ENCODE measurements around the gene NRXN2. TPM values are rescaled to one million over a fixed set of nuclear protein-coding genes. Genes with fewer than 3 reads are reported as not detected.

Gene NRXN2
- total RNA-seq, 1 donor from 2014 or later = 9.8 TPM

DNA sequence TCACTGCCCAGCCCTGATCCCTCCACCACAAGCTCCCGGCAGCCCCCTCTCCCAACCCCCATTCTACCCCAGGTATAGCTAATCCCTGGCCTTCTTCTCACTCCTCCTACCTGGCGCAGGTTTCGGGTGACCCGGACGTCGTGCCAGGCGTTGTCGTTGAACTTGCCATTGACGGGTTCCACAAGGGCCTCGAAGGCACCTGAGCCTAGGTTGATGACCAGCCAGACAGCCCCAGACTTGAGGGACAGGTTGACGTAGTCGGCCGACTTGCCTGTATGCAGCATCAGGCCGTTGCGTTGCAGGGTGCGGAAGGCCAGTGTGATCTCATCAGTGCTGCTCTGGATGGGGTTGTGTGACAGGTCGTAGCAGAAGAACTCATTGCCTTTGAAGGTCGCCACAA lies 37.5 kb downstream of the NRXN2 start:
- Mint-ChIP-seq H3K4me1 (peaks cover 2% of the 10 kb centered on the region), H3K9me3 (no peaks in the 10 kb centered on the region), H3K27ac (no peak overlapping the region), H3K27me3 (ENCODE audit: low read depth) (peaks cover 50% of the 10 kb centered on the region), H3K4me3 (no peak overlapping the region), H3K36me3 (no peaks in the 10 kb centered on the region)
- TF ChIP-seq, protein P1, sequence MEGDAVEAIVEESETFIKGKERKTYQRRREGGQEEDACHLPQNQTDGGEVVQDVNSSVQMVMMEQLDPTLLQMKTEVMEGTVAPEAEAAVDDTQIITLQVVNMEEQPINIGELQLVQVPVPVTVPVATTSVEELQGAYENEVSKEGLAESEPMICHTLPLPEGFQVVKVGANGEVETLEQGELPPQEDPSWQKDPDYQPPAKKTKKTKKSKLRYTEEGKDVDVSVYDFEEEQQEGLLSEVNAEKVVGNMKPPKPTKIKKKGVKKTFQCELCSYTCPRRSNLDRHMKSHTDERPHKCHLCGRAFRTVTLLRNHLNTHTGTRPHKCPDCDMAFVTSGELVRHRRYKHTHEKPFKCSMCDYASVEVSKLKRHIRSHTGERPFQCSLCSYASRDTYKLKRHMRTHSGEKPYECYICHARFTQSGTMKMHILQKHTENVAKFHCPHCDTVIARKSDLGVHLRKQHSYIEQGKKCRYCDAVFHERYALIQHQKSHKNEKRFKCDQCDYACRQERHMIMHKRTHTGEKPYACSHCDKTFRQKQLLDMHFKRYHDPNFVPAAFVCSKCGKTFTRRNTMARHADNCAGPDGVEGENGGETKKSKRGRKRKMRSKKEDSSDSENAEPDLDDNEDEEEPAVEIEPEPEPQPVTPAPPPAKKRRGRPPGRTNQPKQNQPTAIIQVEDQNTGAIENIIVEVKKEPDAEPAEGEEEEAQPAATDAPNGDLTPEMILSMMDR (IDR thresholded peaks at IDR 0.05; ENCODE audit: unreplicated experiment) = no peak
- no peak for DNase-seq (ENCODE audit: low spot score in 2 of 2, unreplicated experiment in 2 of 2)

DNA sequence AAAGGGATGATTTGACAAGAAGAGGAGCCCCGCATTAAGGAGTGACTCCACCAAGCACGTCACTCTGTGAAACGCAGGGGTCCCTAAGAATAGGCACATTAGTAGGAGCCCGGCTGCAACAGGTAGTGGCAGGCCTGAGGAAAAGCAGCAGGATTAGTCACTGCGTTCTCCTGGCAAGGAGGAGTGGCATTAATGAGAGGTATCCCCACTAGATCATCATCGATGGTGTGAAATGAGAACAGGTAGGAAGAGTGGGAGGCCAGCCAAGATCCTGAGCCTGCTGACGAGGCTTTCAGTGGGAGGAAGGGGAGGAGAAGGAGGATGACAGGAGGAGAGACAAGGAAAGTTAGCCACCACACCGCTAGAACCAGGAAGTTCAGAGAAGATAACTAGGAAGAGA lies 38.6 kb downstream of the NRXN2 start:
- Mint-ChIP-seq H3K4me1 (peaks cover 2% of the 10 kb centered on the region), H3K36me3 (no peaks in the 10 kb centered on the region), H3K27me3 (ENCODE audit: low read depth) (peaks cover 58% of the 10 kb centered on the region), H3K9me3 (no peaks in the 10 kb centered on the region), H3K27ac (no peak overlapping the region), H3K4me3 (no peak overlapping the region)
- TF ChIP-seq, protein P1 (IDR thresholded peaks at IDR 0.05; ENCODE audit: unreplicated experiment) = no peak
- DNase-seq (ENCODE audit: low spot score in 2 of 2, unreplicated experiment in 2 of 2) = no peak

DNA sequence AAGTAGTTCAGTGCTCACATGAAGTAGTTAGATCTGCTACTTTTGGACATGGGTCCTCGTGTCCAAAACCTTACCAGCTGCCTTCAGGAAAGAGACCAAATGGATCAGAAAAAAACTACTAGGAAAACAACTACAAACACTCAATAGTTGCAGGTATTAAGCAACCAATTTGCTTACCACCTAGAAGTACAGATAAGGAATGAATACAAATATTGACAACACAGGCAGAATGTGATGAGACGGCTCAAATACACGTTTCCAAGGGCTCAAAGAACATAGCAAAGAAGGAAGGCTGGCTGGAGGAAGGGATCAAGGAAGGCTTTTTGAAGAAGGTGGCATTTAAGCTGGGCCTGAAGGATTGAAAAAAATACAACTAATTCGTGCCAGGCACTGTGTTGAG lies 41.8 kb downstream of the NRXN2 start:
- H3K36me3 Mint-ChIP-seq = no peaks in the 10 kb centered on the region
- no peak overlapping the region for H3K27ac Mint-ChIP-seq
- TF ChIP-seq, protein P1 (IDR thresholded peaks at IDR 0.05; ENCODE audit: unreplicated experiment) = no peak
- H3K4me1 Mint-ChIP-seq = no peaks in the 10 kb centered on the region
- no peaks in the 10 kb centered on the region for H3K9me3 Mint-ChIP-seq
- peaks cover 88% of the 10 kb centered on the region for H3K27me3 Mint-ChIP-seq (ENCODE audit: low read depth)
- no peak overlapping the region for H3K4me3 Mint-ChIP-seq
- no peak for DNase-seq (ENCODE audit: low spot score in 2 of 2, unreplicated experiment in 2 of 2)

DNA sequence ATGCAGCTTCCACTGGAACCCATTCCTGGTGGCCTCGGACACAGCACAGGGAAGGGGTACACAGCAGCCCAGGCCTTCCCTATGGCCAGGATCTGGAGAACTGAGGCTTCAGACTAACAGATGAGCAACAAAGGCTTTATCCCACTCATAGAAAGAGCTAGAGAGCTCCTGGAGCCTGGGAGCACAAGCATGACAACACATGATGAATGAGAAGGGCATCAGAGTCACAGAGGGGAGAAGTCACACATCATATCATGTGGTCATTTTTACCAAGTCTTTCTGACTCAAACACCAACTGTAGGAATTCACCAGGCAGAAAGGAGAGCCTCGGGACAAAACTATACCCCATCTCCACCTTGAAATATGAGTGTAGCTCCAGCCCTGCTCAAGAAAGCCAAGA lies 43.2 kb downstream of the NRXN2 start:
- Mint-ChIP-seq H3K36me3 (no peaks in the 10 kb centered on the region), H3K4me3 (no peak overlapping the region), H3K9me3 (no peaks in the 10 kb centered on the region), H3K27me3 (ENCODE audit: low read depth) (peaks cover 89% of the 10 kb centered on the region), H3K27ac (no peak overlapping the region), H3K4me1 (no peaks in the 10 kb centered on the region)
- TF ChIP-seq, protein P1 (IDR thresholded peaks at IDR 0.05; ENCODE audit: unreplicated experiment) = no peak
- DNase-seq (ENCODE audit: low spot score in 2 of 2, unreplicated experiment in 2 of 2) = no peak

DNA sequence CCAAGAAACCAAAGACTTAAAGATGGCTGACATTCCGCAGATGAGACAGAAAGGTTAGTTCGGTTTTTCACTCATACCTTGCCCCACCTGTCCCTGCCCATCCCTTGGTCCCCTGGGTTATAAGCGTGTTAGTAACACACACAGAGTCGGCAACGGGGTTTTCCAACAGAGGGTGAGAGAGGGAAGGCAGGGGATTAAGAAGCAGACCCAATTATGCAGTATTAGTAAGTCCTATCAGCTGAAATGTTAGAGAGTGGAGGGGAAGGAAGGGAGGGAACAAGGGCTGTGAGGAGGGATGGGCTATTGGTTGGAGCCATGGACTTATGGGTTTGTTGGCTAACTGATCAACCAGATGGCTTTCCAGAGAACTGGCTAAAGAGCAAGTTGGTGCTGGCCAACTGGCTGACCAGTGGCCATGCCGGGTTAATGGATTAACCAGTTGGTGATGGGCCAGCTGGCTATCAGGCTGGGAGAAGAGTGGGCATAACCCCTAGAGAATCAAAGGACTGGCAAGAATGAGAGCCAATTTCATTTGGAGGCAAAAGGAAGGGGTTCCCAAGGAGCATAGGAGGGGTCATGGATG lies 45.5 kb downstream of the NRXN2 start:
- Mint-ChIP-seq H3K4me3 (no peak overlapping the region), H3K9me3 (no peaks in the 10 kb centered on the region), H3K27me3 (ENCODE audit: low read depth) (peaks cover 89% of the 10 kb centered on the region), H3K27ac (no peak overlapping the region), H3K36me3 (no peaks in the 10 kb centered on the region), H3K4me1 (no peaks in the 10 kb centered on the region)
- TF ChIP-seq, protein P1 (IDR thresholded peaks at IDR 0.05; ENCODE audit: unreplicated experiment) = no peak
- no peak for DNase-seq (ENCODE audit: low spot score in 2 of 2, unreplicated experiment in 2 of 2)

DNA sequence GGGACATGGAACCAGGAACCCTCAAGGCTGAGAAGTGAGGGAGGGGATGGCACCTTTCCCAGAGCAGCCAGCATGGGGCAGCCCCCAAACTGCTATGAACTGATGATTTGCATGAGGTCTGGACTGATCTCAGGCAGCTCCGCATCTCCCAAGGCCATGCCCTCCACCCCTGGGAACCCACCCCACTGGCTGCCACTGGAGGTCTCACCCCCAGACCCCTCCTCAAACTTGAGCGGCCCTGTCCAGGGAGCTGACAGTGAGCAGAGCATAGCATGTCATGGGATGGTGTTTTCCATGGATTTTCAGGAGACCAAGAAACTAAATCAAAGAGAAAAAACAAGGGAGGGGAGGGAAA lies 46.8 kb downstream of the NRXN2 start:
- TF ChIP-seq, protein P1 (IDR thresholded peaks at IDR 0.05; ENCODE audit: unreplicated experiment) = no peak
- Mint-ChIP-seq H3K27me3 (ENCODE audit: low read depth) (peaks cover 89% of the 10 kb centered on the region), H3K9me3 (no peaks in the 10 kb centered on the region), H3K27ac (no peak overlapping the region), H3K4me1 (no peaks in the 10 kb centered on the region), H3K36me3 (no peaks in the 10 kb centered on the region), H3K4me3 (no peak overlapping the region)
- no peak for DNase-seq (ENCODE audit: low spot score in 2 of 2, unreplicated experiment in 2 of 2)
